Measurements from ENCODE around the gene B4GALT4.

Gene B4GALT4

DNA sequence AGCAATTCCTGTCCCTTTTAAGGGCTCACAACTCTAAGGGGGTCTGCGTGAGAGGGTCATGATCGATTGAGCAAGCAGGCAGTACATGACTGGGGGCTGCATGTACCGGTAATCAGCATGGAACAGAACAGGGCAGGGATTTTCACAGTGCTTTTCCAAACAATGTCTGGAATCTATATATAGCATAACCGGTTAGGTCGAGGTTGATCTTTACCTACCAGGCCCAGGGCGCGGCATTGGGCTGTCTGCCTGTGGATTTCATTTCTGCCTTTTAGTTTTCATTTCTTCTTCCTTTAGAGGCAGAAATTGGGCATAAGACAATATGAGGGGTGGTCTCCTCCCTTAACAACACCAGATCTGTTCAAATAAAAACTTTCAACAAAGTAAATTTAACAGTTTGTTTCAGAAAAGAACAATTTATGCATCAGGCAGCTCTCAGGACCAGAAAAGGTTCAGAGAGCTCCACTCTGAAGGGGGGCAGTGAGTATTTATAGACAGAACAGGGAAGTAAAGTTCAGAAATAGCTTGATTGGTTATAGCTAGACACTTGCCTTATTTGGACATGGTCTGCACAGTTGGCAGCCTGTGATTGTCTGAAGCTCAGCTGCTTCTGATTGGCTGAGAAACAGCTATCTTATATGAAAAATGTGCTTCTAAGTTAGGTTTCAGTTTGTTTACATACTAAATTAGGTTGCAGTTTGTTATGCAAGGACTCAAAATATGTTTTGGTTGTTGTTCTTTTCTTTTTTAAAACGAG lies 17.2 kb upstream of the B4GALT4 start:
- Histone ChIP-seq H3K79me2 (ENCODE audit: insufficient read depth, low read length) (no peaks in the 10 kb centered on the region), H3K27me3 (ENCODE audit: insufficient read depth, low read length, poor library complexity, severe bottlenecking) (no peaks in the 10 kb centered on the region), H3K9ac (ENCODE audit: low read depth, low read length, poor library complexity, severe bottlenecking) (no peak overlapping the region), H4K20me1 (ENCODE audit: insufficient read depth, low read length, poor library complexity, severe bottlenecking) (no peaks in the 10 kb centered on the region), H3K4me3 (ENCODE audit: low read length, poor library complexity, severe bottlenecking) (no peak overlapping the region), H3F3A (ENCODE audit: low read depth) (no peaks in the 10 kb centered on the region), H3K9me3 (ENCODE audit: insufficient read depth, low read depth, low read length) (no peaks in the 10 kb centered on the region), H3K36me3 (ENCODE audit: insufficient read depth, low read length) (no peaks in the 10 kb centered on the region), H2AFZ (ENCODE audit: low read length) (peak overlapping the region; percentile 59; the same call in 1 of the 2 replicates), H3K4me1 (ENCODE audit: insufficient read depth, low read length, poor library complexity, severe bottlenecking) (peaks cover 12% of the 10 kb centered on the region), H3K9me2 (replicated peaks; ENCODE audit: low read depth, low read length) (no peaks in the 10 kb centered on the region), H3K4me2 (ENCODE audit: low read depth, low read length, poor library complexity, severe bottlenecking) (peak overlapping the region; percentile 0)
- TF ChIP-seq, protein P1, sequence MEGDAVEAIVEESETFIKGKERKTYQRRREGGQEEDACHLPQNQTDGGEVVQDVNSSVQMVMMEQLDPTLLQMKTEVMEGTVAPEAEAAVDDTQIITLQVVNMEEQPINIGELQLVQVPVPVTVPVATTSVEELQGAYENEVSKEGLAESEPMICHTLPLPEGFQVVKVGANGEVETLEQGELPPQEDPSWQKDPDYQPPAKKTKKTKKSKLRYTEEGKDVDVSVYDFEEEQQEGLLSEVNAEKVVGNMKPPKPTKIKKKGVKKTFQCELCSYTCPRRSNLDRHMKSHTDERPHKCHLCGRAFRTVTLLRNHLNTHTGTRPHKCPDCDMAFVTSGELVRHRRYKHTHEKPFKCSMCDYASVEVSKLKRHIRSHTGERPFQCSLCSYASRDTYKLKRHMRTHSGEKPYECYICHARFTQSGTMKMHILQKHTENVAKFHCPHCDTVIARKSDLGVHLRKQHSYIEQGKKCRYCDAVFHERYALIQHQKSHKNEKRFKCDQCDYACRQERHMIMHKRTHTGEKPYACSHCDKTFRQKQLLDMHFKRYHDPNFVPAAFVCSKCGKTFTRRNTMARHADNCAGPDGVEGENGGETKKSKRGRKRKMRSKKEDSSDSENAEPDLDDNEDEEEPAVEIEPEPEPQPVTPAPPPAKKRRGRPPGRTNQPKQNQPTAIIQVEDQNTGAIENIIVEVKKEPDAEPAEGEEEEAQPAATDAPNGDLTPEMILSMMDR (conservative IDR thresholded peaks at IDR 0.05; ENCODE audit: low read length): no peak
- no peak for TF ChIP-seq EZH2phosphoT487 (IDR thresholded peaks at IDR 0.05; ENCODE audit: borderline replicate concordance)

DNA sequence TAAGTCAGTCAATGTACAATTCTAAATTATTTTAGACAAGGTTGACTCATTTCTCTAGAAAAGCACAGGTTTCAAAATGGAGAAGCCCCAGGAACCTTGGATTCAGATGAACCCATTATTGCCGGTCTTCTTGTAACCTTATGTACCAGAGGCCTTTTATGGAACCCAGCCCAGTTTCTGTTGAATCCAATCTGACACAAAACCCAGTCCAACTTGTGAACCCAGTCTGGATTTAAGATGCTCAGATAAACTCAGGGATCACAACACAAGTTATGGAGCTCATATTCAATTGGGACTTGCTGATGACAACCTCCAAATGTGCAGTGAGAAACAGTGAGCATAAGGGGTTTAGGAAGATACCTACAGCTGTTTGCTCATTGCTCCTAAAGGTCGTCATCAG lies 16.4 kb upstream of the B4GALT4 start:
- Histone ChIP-seq H3K4me3 (ENCODE audit: low read length, poor library complexity, severe bottlenecking) (no peak overlapping the region), H3K27me3 (ENCODE audit: insufficient read depth, low read length, poor library complexity, severe bottlenecking) (no peaks in the 10 kb centered on the region), H3K9me3 (ENCODE audit: insufficient read depth, low read depth, low read length) (no peaks in the 10 kb centered on the region), H3K4me2 (ENCODE audit: low read depth, low read length, poor library complexity, severe bottlenecking) (no peak overlapping the region), H2AFZ (ENCODE audit: low read length) (peak overlapping the region; percentile 31; the same call in 1 of the 2 replicates), H3K4me1 (ENCODE audit: insufficient read depth, low read length, poor library complexity, severe bottlenecking) (peaks cover 12% of the 10 kb centered on the region), H3K9ac (ENCODE audit: low read depth, low read length, poor library complexity, severe bottlenecking) (no peak overlapping the region), H4K20me1 (ENCODE audit: insufficient read depth, low read length, poor library complexity, severe bottlenecking) (no peaks in the 10 kb centered on the region), H3F3A (ENCODE audit: low read depth) (no peaks in the 10 kb centered on the region), H3K9me2 (replicated peaks; ENCODE audit: low read depth, low read length) (no peaks in the 10 kb centered on the region), H3K79me2 (ENCODE audit: insufficient read depth, low read length) (no peaks in the 10 kb centered on the region), H3K36me3 (ENCODE audit: insufficient read depth, low read length) (no peaks in the 10 kb centered on the region)
- TF ChIP-seq, protein P1 (conservative IDR thresholded peaks at IDR 0.05; ENCODE audit: low read length): no peak
- TF ChIP-seq EZH2phosphoT487 (IDR thresholded peaks at IDR 0.05; ENCODE audit: borderline replicate concordance): no peak

DNA sequence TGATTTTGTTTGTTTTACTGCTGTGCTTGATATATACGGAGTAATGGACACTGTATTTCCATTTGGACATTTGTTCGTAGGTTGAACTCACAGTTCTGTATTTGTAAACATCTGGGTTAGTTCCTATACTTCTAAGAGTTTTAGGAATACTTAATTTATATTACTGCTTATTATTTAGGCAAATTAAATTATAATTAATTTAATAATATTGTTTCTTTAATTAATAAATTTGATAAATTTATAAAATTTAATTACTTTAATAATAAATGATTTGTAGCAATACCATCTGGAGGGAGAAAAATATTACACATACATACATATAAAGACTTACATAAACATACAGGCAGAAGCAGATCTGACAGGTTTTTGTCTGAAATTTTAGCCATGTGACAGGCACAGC lies 14.5 kb upstream of the B4GALT4 start:
- H3K27me3 ChIP-seq (ENCODE audit: insufficient read depth, low read length, poor library complexity, severe bottlenecking): no peaks in the 10 kb centered on the region
- no peaks in the 10 kb centered on the region for H3K9me3 ChIP-seq (ENCODE audit: insufficient read depth, low read depth, low read length)
- H3K9ac ChIP-seq (ENCODE audit: low read depth, low read length, poor library complexity, severe bottlenecking): no peak overlapping the region
- H3K4me3 ChIP-seq (ENCODE audit: low read length, poor library complexity, severe bottlenecking): no peak overlapping the region
- no peaks in the 10 kb centered on the region for H3K79me2 ChIP-seq (ENCODE audit: insufficient read depth, low read length)
- no peaks in the 10 kb centered on the region for H3K36me3 ChIP-seq (ENCODE audit: insufficient read depth, low read length)
- H3K4me2 ChIP-seq (ENCODE audit: low read depth, low read length, poor library complexity, severe bottlenecking): no peak overlapping the region
- no peaks in the 10 kb centered on the region for H3K9me2 ChIP-seq (replicated peaks; ENCODE audit: low read depth, low read length)
- H2AFZ ChIP-seq (ENCODE audit: low read length): no peak overlapping the region
- H3F3A ChIP-seq (ENCODE audit: low read depth): no peaks in the 10 kb centered on the region
- TF ChIP-seq, protein P1 (conservative IDR thresholded peaks at IDR 0.05; ENCODE audit: low read length): no peak
- TF ChIP-seq EZH2phosphoT487 (IDR thresholded peaks at IDR 0.05; ENCODE audit: borderline replicate concordance): no peak
- peaks cover 12% of the 10 kb centered on the region for H3K4me1 ChIP-seq (ENCODE audit: insufficient read depth, low read length, poor library complexity, severe bottlenecking)
- H4K20me1 ChIP-seq (ENCODE audit: insufficient read depth, low read length, poor library complexity, severe bottlenecking): no peaks in the 10 kb centered on the region
